Tibial nerve (tissue), 4 donors: ENCODE measurements around the gene MPRIP. TPM values are rescaled to one million over a fixed set of nuclear protein-coding genes. Genes with fewer than 3 reads are reported as not detected.

ENCODE experiments used
- DNase-seq, 2 donors: peaks; one replicate each; pipeline ENCODE4 v3.0.0-alpha.2; 2019; ENCODE audit warnings: low spot score in 2 of 2
- H3K27ac ChIP-seq, 4 donors: fragments of 200-600 bp; sonication (generic) in 3 of 4; one replicate each; pipeline ENCODE4 v1.5.1; 2017 to 2019; ENCODE audit warnings: mild to moderate bottlenecking in 1 of 4
- H3K27me3 ChIP-seq, 2 donors: fragments of 200-600 bp; sonication (generic) in 1 of 2; one replicate each; pipeline versions ENCODE4 v1.5.1 to v1.6.0; 2017 to 2019
- H3K36me3 ChIP-seq, 3 donors: fragments of 200-600 bp; sonication (generic); one replicate each; pipeline ENCODE4 v1.5.1; 2018 to 2019
- H3K4me1 ChIP-seq, 4 donors: fragments of 200-600 bp; sonication (generic) in 3 of 4; one replicate each; pipeline ENCODE4 v1.5.1; 2017 to 2019
- H3K4me3 ChIP-seq, 4 donors: fragments of 200-600 bp; sonication (generic) in 3 of 4; one replicate each; pipeline ENCODE4 v1.5.1; 2017 to 2019; ENCODE audit warnings: mild to moderate bottlenecking in 1 of 4, moderate library complexity in 1 of 4
- H3K9me3 ChIP-seq, 4 donors: fragments of 200-600 bp; sonication (generic) in 3 of 4; one replicate each; pipeline ENCODE4 v1.5.1; 2017 to 2019
- EP300 ChIP-seq, 2 donors: sonication (generic); formaldehyde crosslinking; IDR thresholded peaks; one replicate each; pipeline ENCODE4 v1.6.1; 2017; ENCODE audit warnings: antibody characterized with exemption in 2 of 2, mild to moderate bottlenecking in 1 of 2
- POLR2A ChIP-seq, 2 donors: fragments of 450-650 bp; IDR thresholded peaks; one replicate each; pipeline ENCODE4 v1.6.1; 2017; ENCODE audit warnings: antibody characterized with exemption in 2 of 2, mild to moderate bottlenecking in 2 of 2, moderate library complexity in 2 of 2
- WGBS, 2 donors: methylation state at CpG; one replicate each; pipeline ENCODE4 v1.1.5; 2018; 5-methylcytosine and 5-hydroxymethylcytosine counted together
- total RNA-seq, 4 donors: library from RNA; depleted of rRNA; stranded (reverse); fragments of >200 nt; gene quantifications; one replicate each; pipeline ENCODE4 v1.1.0, GENCODE V29; 2016
- TF ChIP-seq, protein P1 (sequence below), 5 experiments: fragments of 200-600 bp in 3 of 5; fragments of 450-650 bp in 2 of 5; sonication (generic) in 3 of 5; IDR thresholded peaks; one replicate each; pipeline ENCODE4 v1.5.1; 2016 to 2019; ENCODE audit warnings: antibody characterized with exemption in 5 of 5, mild to moderate bottlenecking in 3 of 5, moderate library complexity in 2 of 5

Gene MPRIP
- total RNA-seq, 4 donors from 2014 or later = 216 to 291 (median 265) TPM

DNA sequence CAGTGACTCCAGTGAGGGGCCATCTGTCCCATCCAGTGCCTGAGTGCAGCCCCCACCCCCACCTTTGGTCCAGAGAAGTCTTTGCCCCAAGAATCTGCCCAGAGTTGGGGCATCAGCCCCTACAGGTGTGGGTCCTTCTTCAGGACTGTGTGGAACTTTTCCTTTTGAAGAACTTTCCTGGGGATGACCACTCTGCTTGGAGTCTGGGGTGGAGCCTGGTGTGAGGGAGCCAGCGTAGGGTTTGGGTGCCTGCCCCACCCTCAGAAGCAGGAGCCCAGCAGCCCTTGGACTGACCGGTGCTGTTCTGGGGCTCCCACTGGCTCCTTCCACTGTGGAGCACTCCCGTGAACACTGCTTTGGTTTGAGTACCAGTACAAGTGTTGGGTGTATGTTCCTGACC lies 19.3 kb downstream of the MPRIP start:
- no peaks in the 10 kb centered on the region for H3K9me3 ChIP-seq
- TF ChIP-seq EP300 (IDR thresholded peaks at IDR 0.05) (no peak), POLR2A (IDR thresholded peaks at IDR 0.05) (no peak)
- TF ChIP-seq, protein P1, sequence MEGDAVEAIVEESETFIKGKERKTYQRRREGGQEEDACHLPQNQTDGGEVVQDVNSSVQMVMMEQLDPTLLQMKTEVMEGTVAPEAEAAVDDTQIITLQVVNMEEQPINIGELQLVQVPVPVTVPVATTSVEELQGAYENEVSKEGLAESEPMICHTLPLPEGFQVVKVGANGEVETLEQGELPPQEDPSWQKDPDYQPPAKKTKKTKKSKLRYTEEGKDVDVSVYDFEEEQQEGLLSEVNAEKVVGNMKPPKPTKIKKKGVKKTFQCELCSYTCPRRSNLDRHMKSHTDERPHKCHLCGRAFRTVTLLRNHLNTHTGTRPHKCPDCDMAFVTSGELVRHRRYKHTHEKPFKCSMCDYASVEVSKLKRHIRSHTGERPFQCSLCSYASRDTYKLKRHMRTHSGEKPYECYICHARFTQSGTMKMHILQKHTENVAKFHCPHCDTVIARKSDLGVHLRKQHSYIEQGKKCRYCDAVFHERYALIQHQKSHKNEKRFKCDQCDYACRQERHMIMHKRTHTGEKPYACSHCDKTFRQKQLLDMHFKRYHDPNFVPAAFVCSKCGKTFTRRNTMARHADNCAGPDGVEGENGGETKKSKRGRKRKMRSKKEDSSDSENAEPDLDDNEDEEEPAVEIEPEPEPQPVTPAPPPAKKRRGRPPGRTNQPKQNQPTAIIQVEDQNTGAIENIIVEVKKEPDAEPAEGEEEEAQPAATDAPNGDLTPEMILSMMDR (IDR thresholded peaks at IDR 0.05) = no peak
- H3K27ac ChIP-seq = peak overlapping the region in 2 of 4 donors; percentile 14 to 52
- no peak overlapping the region for H3K4me3 ChIP-seq
- H3K27me3 ChIP-seq = no peaks in the 10 kb centered on the region
- peaks cover 3 to 92% (median 49%) of the 10 kb centered on the region in 4 donors for H3K4me1 ChIP-seq
- peaks cover 0 to 11% (median 0%) of the 10 kb centered on the region in 3 donors for H3K36me3 ChIP-seq
- 38 to 52% methylated on average over 2 of the region's 3 CpGs for WGBS, 2 donors
- DNase-seq = no peak

DNA sequence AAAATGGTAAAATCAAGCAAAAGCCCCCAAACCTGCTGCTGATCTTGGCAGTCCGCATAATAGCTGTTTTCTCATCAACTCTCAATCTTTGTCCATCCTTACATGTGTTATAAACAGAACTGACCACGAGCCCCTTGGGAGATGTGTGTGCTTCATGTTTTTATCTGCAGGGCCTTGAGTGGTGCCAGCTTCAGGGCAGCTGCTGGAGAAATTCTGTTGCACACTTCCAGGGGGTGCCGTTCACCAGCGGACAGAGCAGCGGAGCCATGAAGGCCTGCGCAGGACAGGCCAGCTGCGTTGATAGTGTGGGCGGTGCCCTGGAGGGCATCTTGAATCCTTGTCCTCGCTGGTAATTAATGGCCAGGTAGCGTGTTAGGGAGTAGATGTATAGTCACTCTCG lies 20.1 kb downstream of the MPRIP start:
- TF ChIP-seq, protein P1 (IDR thresholded peaks at IDR 0.05) = no peak
- TF ChIP-seq EP300 (IDR thresholded peaks at IDR 0.05) (no peak), POLR2A (IDR thresholded peaks at IDR 0.05) (no peak)
- H3K36me3 ChIP-seq = peaks cover 0 to 11% (median 0%) of the 10 kb centered on the region in 3 donors
- DNase-seq = no peak
- H3K4me3 ChIP-seq = no peak overlapping the region
- peaks cover 3 to 90% (median 46%) of the 10 kb centered on the region in 4 donors for H3K4me1 ChIP-seq
- H3K9me3 ChIP-seq = no peaks in the 10 kb centered on the region
- no peaks in the 10 kb centered on the region for H3K27me3 ChIP-seq
- 77 to 88% methylated on average over 11 of the region's 11 CpGs for WGBS, 2 donors
- peak overlapping the region in 3 of 4 donors; percentile 14 to 52 (median 36) for H3K27ac ChIP-seq

DNA sequence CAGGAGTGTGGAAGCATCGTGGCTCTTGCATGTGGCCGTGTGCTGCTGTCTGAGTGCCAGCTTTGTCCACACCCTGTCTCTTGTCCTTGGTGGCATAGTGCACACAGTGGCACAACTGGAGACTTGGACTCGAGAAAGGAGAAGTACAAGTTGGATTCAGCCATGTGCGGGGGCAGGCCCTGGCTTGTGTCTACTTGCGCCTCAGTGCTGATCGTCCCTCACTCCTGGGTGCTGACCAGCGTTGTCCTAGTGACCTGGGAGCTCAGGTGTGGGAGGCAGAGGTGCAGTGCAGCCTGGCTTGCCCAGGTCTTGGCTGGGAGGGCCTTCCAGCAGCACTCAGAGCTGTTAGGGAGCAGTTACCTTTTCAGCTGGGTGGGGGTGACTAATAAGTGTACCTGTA lies 20.6 kb downstream of the MPRIP start:
- DNase-seq = no peak

DNA sequence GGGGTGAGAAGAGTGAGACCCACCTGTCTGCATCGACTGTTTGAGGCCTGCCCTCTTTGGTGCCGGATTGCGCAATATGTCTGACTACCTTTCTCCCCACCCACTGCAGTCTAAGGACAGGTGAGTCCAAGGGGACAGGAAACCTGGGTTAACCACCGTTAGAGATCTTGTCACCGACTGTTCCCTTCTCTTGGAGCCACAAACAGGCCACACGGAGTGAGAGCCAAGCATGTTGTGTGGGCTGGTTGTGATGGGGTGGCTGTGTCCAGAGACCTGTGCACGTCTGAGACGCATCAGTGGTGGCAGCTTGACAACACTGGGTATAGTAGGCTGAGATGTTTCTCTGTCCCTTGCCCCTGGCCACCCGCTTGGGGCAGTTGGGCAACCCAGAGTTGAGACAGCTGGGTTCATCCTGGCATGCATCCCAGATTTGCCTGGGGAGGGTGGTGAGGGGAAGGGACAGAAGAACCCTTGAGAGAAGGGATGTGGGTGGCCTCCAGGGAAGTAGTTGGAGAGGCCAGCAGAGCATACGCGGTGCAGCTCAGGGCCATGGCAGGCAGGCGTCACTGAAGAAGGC lies 21.4 kb downstream of the MPRIP start:
- H3K27me3 ChIP-seq = no peaks in the 10 kb centered on the region
- peak overlapping the region in 2 of 4 donors; percentile 42 to 52 for H3K27ac ChIP-seq
- H3K9me3 ChIP-seq = no peaks in the 10 kb centered on the region
- TF ChIP-seq EP300 (IDR thresholded peaks at IDR 0.05) = peak in 1 of 2 donors; percentile 57
- TF ChIP-seq, protein P1 (IDR thresholded peaks at IDR 0.05) = no peak
- peak; percentile 60 to 64 for DNase-seq
- no peaks in the 10 kb centered on the region for H3K36me3 ChIP-seq
- no peak overlapping the region for H3K4me3 ChIP-seq
- peaks cover 3 to 81% (median 43%) of the 10 kb centered on the region in 4 donors for H3K4me1 ChIP-seq
- WGBS, 2 donors = 52 to 54% methylated on average over 12 of the region's 12 CpGs

More for the DNA sequence above, 20.6 kb downstream of the MPRIP start:
- no peaks in the 10 kb centered on the region for H3K9me3 ChIP-seq
- H3K4me3 ChIP-seq = no peak overlapping the region
- 58 to 73% methylated on average over 4 to 7 of the region's 7 CpGs for WGBS, 2 donors
- no peaks in the 10 kb centered on the region for H3K27me3 ChIP-seq
- H3K4me1 ChIP-seq = peaks cover 3 to 86% (median 47%) of the 10 kb centered on the region in 4 donors
- TF ChIP-seq EP300 (IDR thresholded peaks at IDR 0.05) = no peak
- TF ChIP-seq, protein P1 (IDR thresholded peaks at IDR 0.05) = no peak
- TF ChIP-seq POLR2A (IDR thresholded peaks at IDR 0.05) = no peak
- peak overlapping the region in 2 of 4 donors; percentile 36 to 52 for H3K27ac ChIP-seq
- peaks cover 0 to 7% (median 0%) of the 10 kb centered on the region in 3 donors for H3K36me3 ChIP-seq

DNA sequence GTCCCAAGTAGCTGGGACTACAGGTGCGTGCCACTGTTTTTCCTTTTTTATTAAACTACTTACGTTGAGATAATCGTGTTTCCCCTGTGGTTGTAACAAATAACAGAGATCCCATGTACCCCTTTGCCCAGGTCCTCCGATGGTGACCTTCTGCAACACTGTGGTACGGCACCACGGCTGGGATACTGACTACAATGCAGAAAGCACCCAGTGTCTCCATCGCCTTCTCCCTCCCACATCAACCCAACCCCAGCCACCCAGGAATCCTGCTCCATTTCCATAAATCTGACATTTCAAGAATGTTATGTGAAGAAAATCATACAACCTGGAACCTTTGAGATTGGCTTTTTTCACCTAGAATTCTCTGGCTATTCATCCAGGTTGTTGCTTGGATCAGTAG lies 22.1 kb downstream of the MPRIP start:
- 72 to 75% methylated on average over 7 of the region's 7 CpGs for WGBS, 2 donors
- Histone ChIP-seq H3K36me3 (no peaks in the 10 kb centered on the region), H3K4me3 (no peak overlapping the region), H3K4me1 (peaks cover 3 to 74% (median 43%) of the 10 kb centered on the region in 4 donors), H3K27me3 (no peaks in the 10 kb centered on the region), H3K27ac (peak overlapping the region in 2 of 4 donors; percentile 42 to 52), H3K9me3 (no peaks in the 10 kb centered on the region)
- TF ChIP-seq, protein P1 (IDR thresholded peaks at IDR 0.05) = no peak
- TF ChIP-seq POLR2A (IDR thresholded peaks at IDR 0.05) (no peak), EP300 (IDR thresholded peaks at IDR 0.05) (no peak)
- DNase-seq = no peak
